Measurements from ENCODE around the gene NRN1. TPM values are rescaled to one million over a fixed set of nuclear protein-coding genes. Genes with fewer than 3 reads are reported as not detected.

Gene NRN1
- total and polyA plus RNA-seq, 11 donors = 8.3 to 21.0 (median 12.5) TPM

DNA sequence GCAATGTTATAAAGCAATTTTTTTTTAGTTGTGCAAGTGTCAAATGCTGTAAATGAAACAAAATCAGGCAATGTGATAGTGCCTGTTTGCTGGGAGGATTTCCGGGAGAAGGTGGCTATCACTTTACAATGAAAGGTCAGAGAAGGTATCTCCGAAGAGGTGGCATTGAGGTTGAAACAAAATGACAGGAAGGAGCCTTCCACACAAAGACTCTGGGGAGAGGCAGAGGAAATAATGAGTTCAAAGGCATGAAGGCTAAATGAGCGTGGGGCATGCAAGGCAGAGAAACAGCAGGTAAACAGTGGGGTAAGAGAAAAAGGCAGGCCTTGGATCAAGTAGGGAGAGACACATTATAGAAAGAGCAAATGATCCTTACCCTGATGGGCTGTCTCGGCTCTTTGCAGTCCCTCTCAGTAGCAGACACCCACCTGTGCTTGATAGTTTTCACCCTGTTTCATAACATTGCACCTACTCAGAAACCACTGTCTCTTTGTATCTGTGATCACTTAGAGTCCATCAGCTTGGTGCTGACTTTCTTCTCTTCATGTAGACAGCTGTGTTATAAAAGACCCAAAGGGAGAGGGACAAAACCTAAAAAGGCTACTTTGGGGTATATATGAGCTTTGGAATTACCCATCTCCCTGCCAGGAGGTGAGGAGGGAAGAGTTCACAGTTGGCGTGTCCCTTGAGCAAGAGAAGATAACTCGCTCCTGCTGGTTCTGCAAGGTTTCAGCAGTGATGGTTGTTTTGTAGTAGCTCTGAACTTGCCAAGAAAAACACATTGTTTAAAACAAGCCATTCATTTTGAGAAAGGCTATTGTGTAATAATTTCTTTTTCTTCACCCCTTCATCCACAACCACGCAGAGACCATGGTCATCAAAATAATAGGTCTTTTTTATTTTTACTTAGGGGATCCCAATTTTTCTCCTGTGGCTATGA is 22.3 kb downstream of the NRN1 start:
- H3K27me3 ChIP-seq = peaks cover 0 to 41% (median 0%) of the 10 kb centered on the region in 9 donors
- DNase-seq (no peak), ATAC-seq (no peak)
- WGBS, 4 donors = 71 to 81% (median 79%) methylated on average over 7 of the region's 7 CpGs
- no peak overlapping the region for H3K27ac ChIP-seq
- H3K4me1 ChIP-seq = peaks cover 0 to 38% (median 0%) of the 10 kb centered on the region in 12 donors
- H3K36me3 ChIP-seq = no peaks in the 10 kb centered on the region
- no peak overlapping the region for H3K4me3 ChIP-seq
- intact Hi-C loops (cut with DNase I) = loop anchor here in 2 of 10 donors (10.0 kb wide), 2 partner anchors 510 to 520 kb away; no protein-coding TSS in a partner anchor
- no peak for TF ChIP-seq POLR2A (IDR thresholded peaks at IDR 0.05)
- TF ChIP-seq, protein P1, sequence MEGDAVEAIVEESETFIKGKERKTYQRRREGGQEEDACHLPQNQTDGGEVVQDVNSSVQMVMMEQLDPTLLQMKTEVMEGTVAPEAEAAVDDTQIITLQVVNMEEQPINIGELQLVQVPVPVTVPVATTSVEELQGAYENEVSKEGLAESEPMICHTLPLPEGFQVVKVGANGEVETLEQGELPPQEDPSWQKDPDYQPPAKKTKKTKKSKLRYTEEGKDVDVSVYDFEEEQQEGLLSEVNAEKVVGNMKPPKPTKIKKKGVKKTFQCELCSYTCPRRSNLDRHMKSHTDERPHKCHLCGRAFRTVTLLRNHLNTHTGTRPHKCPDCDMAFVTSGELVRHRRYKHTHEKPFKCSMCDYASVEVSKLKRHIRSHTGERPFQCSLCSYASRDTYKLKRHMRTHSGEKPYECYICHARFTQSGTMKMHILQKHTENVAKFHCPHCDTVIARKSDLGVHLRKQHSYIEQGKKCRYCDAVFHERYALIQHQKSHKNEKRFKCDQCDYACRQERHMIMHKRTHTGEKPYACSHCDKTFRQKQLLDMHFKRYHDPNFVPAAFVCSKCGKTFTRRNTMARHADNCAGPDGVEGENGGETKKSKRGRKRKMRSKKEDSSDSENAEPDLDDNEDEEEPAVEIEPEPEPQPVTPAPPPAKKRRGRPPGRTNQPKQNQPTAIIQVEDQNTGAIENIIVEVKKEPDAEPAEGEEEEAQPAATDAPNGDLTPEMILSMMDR (IDR thresholded peaks at IDR 0.05) = no peak
- H3K9me3 ChIP-seq = no peaks in the 10 kb centered on the region

DNA sequence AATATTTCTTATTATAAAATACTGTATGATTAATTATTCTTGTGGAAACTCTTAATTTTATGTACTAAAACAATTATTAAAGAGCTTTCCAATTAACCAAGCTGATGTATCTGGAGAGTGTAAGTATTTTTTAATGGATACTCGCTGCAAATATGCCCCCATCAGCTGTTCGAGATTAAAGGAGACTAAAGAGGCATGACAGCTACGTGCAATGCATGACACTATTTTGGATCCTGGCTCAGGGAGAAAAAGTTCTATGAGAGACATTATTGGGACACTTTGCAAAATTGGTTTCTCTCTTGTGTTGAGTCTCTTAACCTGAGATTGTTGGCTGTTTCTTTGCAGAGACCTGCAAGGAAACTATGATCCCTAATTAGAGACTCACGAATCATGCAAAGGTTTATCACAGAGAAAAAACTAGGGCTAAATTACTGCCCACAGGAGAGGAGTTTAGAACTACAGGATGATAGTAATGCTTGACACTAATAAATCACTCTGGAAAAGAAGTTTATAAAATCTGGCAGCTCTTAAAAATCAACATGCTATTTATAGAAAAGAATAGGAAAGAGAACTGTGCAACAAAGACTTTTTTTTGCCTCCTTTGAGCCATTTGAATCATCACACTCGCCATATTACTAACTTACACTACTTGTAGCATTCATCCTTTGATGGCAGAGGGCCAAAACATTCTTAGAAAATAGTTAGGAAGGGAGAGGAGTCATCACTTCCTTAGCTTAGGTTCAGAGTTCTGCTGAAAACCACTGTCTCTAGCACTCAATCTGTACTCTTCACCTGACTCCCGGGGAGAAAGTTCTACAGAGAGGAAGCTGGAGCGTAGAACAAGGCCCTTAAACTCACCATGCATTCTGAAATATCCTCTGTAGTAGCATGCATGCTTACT is 25.3 kb downstream of the NRN1 start:
- TF ChIP-seq POLR2A (IDR thresholded peaks at IDR 0.05) = no peak
- WGBS, 4 donors = 66 to 81% (median 70%) methylated on average over 7 of the region's 7 CpGs
- peaks cover 0 to 14% (median 0%) of the 10 kb centered on the region in 9 donors for H3K27me3 ChIP-seq
- no peak overlapping the region for H3K4me3 ChIP-seq
- no peak for DNase-seq
- no peaks in the 10 kb centered on the region for H3K36me3 ChIP-seq
- H3K9me3 ChIP-seq = no peaks in the 10 kb centered on the region
- no peak for ATAC-seq
- H3K27ac ChIP-seq = no peak overlapping the region
- peaks cover 0 to 28% (median 0%) of the 10 kb centered on the region in 12 donors for H3K4me1 ChIP-seq
- intact Hi-C loops (cut with DNase I) = loop anchor here in 2 of 10 donors (10.0 kb wide), 2 partner anchors 507 to 517 kb away; no protein-coding TSS in a partner anchor

DNA sequence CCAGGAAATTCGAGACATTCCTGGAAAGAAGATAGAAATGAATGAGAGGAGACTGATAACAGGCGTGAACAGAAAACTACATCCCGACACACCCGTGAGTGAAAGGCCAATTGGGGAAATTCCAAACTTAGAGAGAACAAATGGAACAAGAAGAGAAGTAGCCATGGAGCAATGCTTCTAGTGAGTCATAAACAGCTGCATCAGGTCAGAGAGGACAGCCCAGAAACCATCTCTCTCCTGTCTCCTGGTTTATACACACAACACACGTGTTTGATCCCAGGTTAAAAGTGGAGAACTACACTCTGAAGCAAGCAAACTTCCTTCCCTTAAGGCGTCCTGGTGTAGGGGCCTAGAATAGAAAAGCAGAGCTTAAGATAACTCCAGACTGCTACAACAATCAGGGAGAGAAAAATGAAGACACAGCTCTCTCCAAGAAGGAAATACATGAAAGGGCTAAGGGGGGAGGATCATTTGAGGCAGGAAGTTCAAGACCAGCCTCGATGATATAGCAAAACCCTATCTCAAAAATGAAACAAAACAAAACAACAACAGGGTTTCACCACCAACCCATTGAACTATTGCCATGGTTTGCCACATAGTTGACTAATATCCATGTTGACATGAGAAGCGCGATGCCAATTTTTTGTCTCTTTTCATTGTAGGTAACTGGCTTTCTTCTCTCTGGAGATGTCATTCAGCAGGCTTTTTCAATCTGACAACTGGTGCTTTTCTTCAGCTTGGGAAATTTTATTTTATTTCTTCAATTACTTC is 26.9 kb downstream of the NRN1 start:
- intact Hi-C loops (cut with DNase I) = loop anchor here in 2 of 10 donors (10.0 kb wide), 2 partner anchors 505 to 515 kb away; no protein-coding TSS in a partner anchor
- no peak overlapping the region for H3K4me3 ChIP-seq
- no peaks in the 10 kb centered on the region for H3K36me3 ChIP-seq
- H3K27ac ChIP-seq = peak overlapping the region in 1 of 12 donors; percentile 54
- peaks cover 0 to 28% (median 0%) of the 10 kb centered on the region in 12 donors for H3K4me1 ChIP-seq
- ATAC-seq (peak in 3 of 4 donors; percentile 57 to 80 (median 79)), DNase-seq (no peak)
- peaks cover 0 to 5% (median 0%) of the 10 kb centered on the region in 9 donors for H3K27me3 ChIP-seq
- 42 to 57% (median 53%) methylated on average over 9 of the region's 9 CpGs for WGBS, 4 donors
- TF ChIP-seq, protein P1 (IDR thresholded peaks at IDR 0.05) = no peak
- no peak for TF ChIP-seq POLR2A (IDR thresholded peaks at IDR 0.05)
- no peaks in the 10 kb centered on the region for H3K9me3 ChIP-seq

DNA sequence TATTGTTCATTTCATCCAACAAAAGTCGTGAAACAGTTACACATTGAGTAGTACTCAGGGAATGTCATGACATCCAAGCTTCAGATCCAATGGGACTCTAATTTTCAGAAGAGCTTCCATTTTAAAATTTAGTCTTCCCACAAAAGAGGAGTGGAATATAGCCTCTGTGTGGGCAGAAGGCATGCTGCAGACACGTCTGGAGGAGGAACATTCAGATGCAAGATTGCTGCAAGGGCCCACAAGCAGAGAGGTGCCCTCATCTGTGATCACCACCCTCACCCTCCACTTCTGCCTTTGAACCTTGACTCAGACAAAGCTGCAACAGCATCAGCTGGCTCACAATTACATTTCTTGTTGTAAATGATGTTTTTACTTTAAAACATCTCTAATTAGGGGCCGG is 29.9 kb downstream of the NRN1 start:
- intact Hi-C loops (cut with DNase I) = no loop called here

More for the DNA sequence above, 29.9 kb downstream of the NRN1 start:
- TF ChIP-seq, protein P1 (IDR thresholded peaks at IDR 0.05) = no peak
- TF ChIP-seq POLR2A (IDR thresholded peaks at IDR 0.05) = no peak
- no peak overlapping the region for H3K4me3 ChIP-seq
- no peaks in the 10 kb centered on the region for H3K9me3 ChIP-seq
- no peaks in the 10 kb centered on the region for H3K36me3 ChIP-seq
- no peak for ATAC-seq
- peaks cover 0 to 23% (median 0%) of the 10 kb centered on the region in 12 donors for H3K4me1 ChIP-seq
- 87 to 92% (median 90%) methylated on average over 3 of the region's 3 CpGs for WGBS, 4 donors
- H3K27me3 ChIP-seq = peaks cover 0 to 4% (median 0%) of the 10 kb centered on the region in 9 donors
- H3K27ac ChIP-seq = no peak overlapping the region
- no peak for DNase-seq

Measured in heart left ventricle (tissue), 16 donors.